HepG2 (cell line): Measurements from ENCODE around the gene MILR1. TPM values are rescaled to one million over a fixed set of nuclear protein-coding genes. Genes with fewer than 3 reads are reported as not detected.

ENCODE experiments used
- DBP ChIP-seq: sonication (generic); formaldehyde crosslinking; IDR thresholded peaks from 2 replicates; pipeline ENCODE4 v1.4.0; 2020; ENCODE audit warnings: missing genetic modification reagents; ENCODE audit errors: not compliant biosample characterization
- DNMT3B ChIP-seq: conservative IDR thresholded peaks from 2 replicates; pipeline ENCODE4 v1.6.1; 2016; ENCODE audit warnings: missing biosample characterization, control low read depth
- EZH2 ChIP-seq: conservative IDR thresholded peaks from 2 replicates; pipeline ENCODE4 v1.6.1; 2012; ENCODE audit warnings: mild to moderate bottlenecking, low read depth, low read length, moderate library complexity
- HOXD1 ChIP-seq: sonication (generic); formaldehyde crosslinking; IDR thresholded peaks from 2 replicates; pipeline ENCODE4 v1.5.0; 2020; ENCODE audit warnings: missing genetic modification reagents
- MED13 ChIP-seq: sonication (generic); formaldehyde crosslinking; IDR thresholded peaks from 2 replicates; pipeline ENCODE4 v1.5.0; 2020; ENCODE audit warnings: missing genetic modification reagents
- NFKBIZ ChIP-seq: IDR thresholded peaks from 2 replicates; pipeline ENCODE4 v1.6.1; 2018; ENCODE audit warnings: missing genetic modification reagents, missing compliant biosample characterization
- NONO ChIP-seq, 2 experiments: fragments of 450-650 bp in 1 of 2; sonication (generic) in 1 of 2; formaldehyde crosslinking in 1 of 2; IDR thresholded peaks in 1 of 2; conservative IDR thresholded peaks in 1 of 2; 2 replicates each; pipeline versions ENCODE4 v1.6.1 to v1.8.0; 2017 to 2022; ENCODE audit warnings: mild to moderate bottlenecking in 1 of 2, missing genetic modification reagents in 1 of 2, moderate library complexity in 1 of 2
- RFX1 ChIP-seq: fragments of 450-650 bp; IDR thresholded peaks from 2 replicates; pipeline ENCODE4 v1.6.1; 2017
- RORA ChIP-seq: sonication (generic); formaldehyde crosslinking; IDR thresholded peaks from 2 replicates; pipeline ENCODE4 v1.5.0; 2020; ENCODE audit warnings: mild to moderate bottlenecking, missing genetic modification reagents, moderate library complexity
- STAT5B ChIP-seq: sonication (generic); formaldehyde crosslinking; IDR thresholded peaks from 2 replicates; pipeline ENCODE4 v1.4.0; 2020; ENCODE audit warnings: missing genetic modification reagents
- TRAFD1 ChIP-seq: sonication (generic); formaldehyde crosslinking; IDR thresholded peaks from 2 replicates; pipeline ENCODE4 v1.5.1; 2020; ENCODE audit warnings: missing genetic modification reagents, mild to moderate bottlenecking, borderline replicate concordance
- ZBTB38 ChIP-seq: sonication (generic); formaldehyde crosslinking; IDR thresholded peaks from 2 replicates; pipeline ENCODE4 v1.5.1; 2020; ENCODE audit warnings: mild to moderate bottlenecking, missing genetic modification reagents
- ZBTB43 ChIP-seq: sonication (generic); formaldehyde crosslinking; conservative IDR thresholded peaks from 2 replicates; pipeline ENCODE4 v1.4.0; 2020; ENCODE audit warnings: missing genetic modification reagents
- ZBTB49 ChIP-seq: sonication (generic); formaldehyde crosslinking; IDR thresholded peaks from 2 replicates; pipeline ENCODE4 v1.4.0; 2020; ENCODE audit warnings: missing genetic modification reagents, borderline replicate concordance
- ZFP91 ChIP-seq: sonication (generic); formaldehyde crosslinking; IDR thresholded peaks from 2 replicates; pipeline ENCODE4 v1.9.0; 2022; ENCODE audit warnings: missing genetic modification reagents, mild to moderate bottlenecking, borderline replicate concordance
- ZKSCAN8 ChIP-seq: IDR thresholded peaks from 2 replicates; pipeline ENCODE4 v1.6.1; 2016; ENCODE audit warnings: borderline replicate concordance, missing genetic modification reagents, missing compliant biosample characterization
- ZNF326 ChIP-seq: sonication (generic); formaldehyde crosslinking; IDR thresholded peaks from 2 replicates; pipeline ENCODE4 v1.4.0; 2020; ENCODE audit warnings: missing genetic modification reagents, borderline replicate concordance
- ZNF678 ChIP-seq: sonication (generic); formaldehyde crosslinking; IDR thresholded peaks from 2 replicates; pipeline ENCODE4 v1.4.0; 2020; ENCODE audit warnings: mild to moderate bottlenecking, missing genetic modification reagents
- ZNF7 ChIP-seq: IDR thresholded peaks from 2 replicates; pipeline ENCODE4 v1.6.1; 2016; ENCODE audit warnings: missing biosample characterization, missing genetic modification reagents
- ZNF709 ChIP-seq: sonication (generic); formaldehyde crosslinking; IDR thresholded peaks from 2 replicates; pipeline ENCODE4 v1.5.0; 2020; ENCODE audit warnings: mild to moderate bottlenecking, missing genetic modification reagents
- polyA plus RNA-seq, 8 experiments: library from polyadenylated mRNA; depleted of rRNA in 3 of 8; stranded (reverse) in 7 of 8; unstranded in 1 of 8; fragments of >200 nt; fragmentation: Illumina TruSeq in 4 of 8; extraction: Trizol in 4 of 8; gene quantifications; 2 replicates each; pipeline versions ENCODE4 v1.2.1 to v1.2.3, GENCODE V29; 2011 to 2016; ENCODE audit warnings: low read depth in 4 of 8, missing spikeins in 1 of 8, mixed read lengths in 1 of 8; ENCODE audit not compliant: insufficient read depth in 1 of 8
- total RNA-seq, 5 experiments: library from RNA; depleted of rRNA; stranded (reverse); fragments of >200 nt; fragmentation: Illumina TruSeq; extraction: Trizol; gene quantifications; 2 replicates each; pipeline ENCODE4 v1.2.3, GENCODE V29; 2016; ENCODE audit warnings: low read depth in 1 of 5

Gene MILR1
- total and polyA plus RNA-seq, 2 of the 13 experiments (the other 11 are each of a cell fraction or from before 2014, with no cell fraction given), result 0.27 to 1.7 TPM

GRCh38 chr17:64506576-64507412, 57.9 kb downstream of the MILR1 start, which contains the start of gene CEP95 (continued):
- TF ChIP-seq ZBTB38 (peak; percentile 7; the same call in 1 of the 2 replicates), ZKSCAN8 (0 out of 2 replicates have a peak, but pooled peaks have one; percentile 15), ZBTB49 (CRISPR knock-in tag) (no peak), HOXD1 (CRISPR knock-in tag) (peak; percentile 88), MED13 (CRISPR knock-in tag) (0 out of 2 replicates have a peak, but pooled peaks have one; percentile 34), NONO (IDR thresholded peaks at IDR 0.05) (no peak), NONO (CRISPR knock-in tag; conservative IDR thresholded peaks at IDR 0.05) (peak; percentile 89), NFKBIZ (0 out of 2 replicates have a peak, but pooled peaks have one; percentile 65), ZNF709 (CRISPR knock-in tag) (peak; percentile 95), TRAFD1 (CRISPR knock-in tag) (peak; percentile 93; the same call in 1 of the 2 replicates), ZNF678 (peak; percentile 42), ZBTB43 (CRISPR knock-in tag) (peak; percentile 90), DNMT3B (no peak), ZNF326 (no peak), DBP (peak; percentile 67), ZFP91 (CRISPR knock-in tag) (peak; percentile 92), STAT5B (CRISPR knock-in tag) (0 out of 2 replicates have a peak, but pooled peaks have one; percentile 11), RORA (CRISPR knock-in tag) (no peak), EZH2 (no peak), ZNF7 (no peak), RFX1 (no peak; the same call in 1 of the 2 replicates)
